HG02678 (cell line): ENCODE measurements around the gene ENO3.
A peak's percentile ranks its signal among the peaks of the same experiment; 100 is the strongest.

Experiments used
- ATAC-seq: cut with Tn5 transposase; IDR thresholded peaks from one replicate; pipeline ENCODE4 v1.9.1; 2021; ENCODE audit warnings: mild to moderate bottlenecking, moderate library complexity; ENCODE audit not compliant: unreplicated experiment

The ENO3 gene

GRCh38 chr17:4972322-4972721 lies 21.4 kb downstream of the ENO3 start:
- ATAC-seq: no peak

- ATAC-seq: no peak
Measured at GRCh38 chr17:4972752-4973151, 21.8 kb downstream of the ENO3 start.

GRCh38 chr17:4973256-4974114 lies 22.6 kb downstream of the ENO3 start:
- no peak for ATAC-seq

- ATAC-seq: no peak
Measured at GRCh38 chr17:4974115-4974670, 23.3 kb downstream of the ENO3 start.

GRCh38 chr17:4978726-4979125 lies 27.8 kb downstream of the ENO3 start:
- no peak for ATAC-seq

GRCh38 chr17:4980644-4981216 lies 29.8 kb downstream of the ENO3 start:
- no peak for ATAC-seq

- no peak for ATAC-seq
Measured at GRCh38 chr17:4982305-4982704, 31.4 kb downstream of the ENO3 start.

GRCh38 chr17:4986403-4986802 lies 35.5 kb downstream of the ENO3 start:
- ATAC-seq: no peak

- peak; percentile 74 for ATAC-seq
Measured at GRCh38 chr17:4986951-4987766, 36.2 kb downstream of the ENO3 start, which contains the start of gene CAMTA2. Gene CAMTA2, minus strand, starts transcription at chr17:4987675. Its CDS starts 1,453 bp downstream, at chr17:4986222.

GRCh38 chr17:4987767-4988567 lies 37.0 kb downstream of the ENO3 start:
- ATAC-seq: no peak

- ATAC-seq: no peak
Measured at GRCh38 chr17:4994081-4994595, 43.2 kb downstream of the ENO3 start.

- ATAC-seq: peak; percentile 90
Measured at GRCh38 chr17:4997302-4998026, 46.5 kb downstream of the ENO3 start, which contains the start of the genes INCA1 and KIF1C. Gene INCA1, minus strand, starts transcription at chr17:4997522. Its CDS starts 3,085 bp downstream, at chr17:4994437. Gene KIF1C, plus strand, starts transcription at chr17:4997950. Its CDS starts 2,297 bp downstream, at chr17:5000247.

- ATAC-seq: peak; percentile 5
Measured at GRCh38 chr17:4998027-4998731, 47.3 kb downstream of the ENO3 start.

- no peak for ATAC-seq
Measured at GRCh38 chr17:4998732-4999429, 48.0 kb downstream of the ENO3 start.

GRCh38 chr17:4999430-5000093 lies 48.6 kb downstream of the ENO3 start:
- ATAC-seq: no peak

GRCh38 chr17:5000237-5000639 lies 49.3 kb downstream of the ENO3 start:
- no peak for ATAC-seq

GRCh38 chr17:5002121-5002788 lies 51.3 kb downstream of the ENO3 start:
- no peak for ATAC-seq
